Choroid plexus epithelial cell (primary cell): Measurements from ENCODE around the gene ZNF45.

Experiments used
- DNase-seq: peaks from one replicate; pipeline ENCODE4 v3.0.0-alpha.2; 2010; ENCODE audit warnings: low read depth
- H3K4me3 ChIP-seq: 2 replicates; pipeline ENCODE4 v1.5.1; 2011; ENCODE audit warnings: low read depth, mild to moderate bottlenecking, control low read depth, low read length, moderate library complexity
- CTCF ChIP-seq: conservative IDR thresholded peaks from 2 replicates; pipeline ENCODE4 v1.5.1; 2011; ENCODE audit warnings: low read depth, mild to moderate bottlenecking, control low read depth, inconsistent platforms, low read length, moderate library complexity

ZNF45 gene

GRCh38 chr19:43934985-43935708 is at the start of gene ZNF45:
ZNF45 (minus strand) TSS chr19:43935282; CDS start chr19:43922185, 13,097 bp downstream.
- peak; percentile 91 for DNase-seq
- H3K4me3 ChIP-seq = peak within 1 kb of the TSS; percentile 70
- no peak for TF ChIP-seq CTCF

GRCh38 chr19:43984687-43985000 is 49.6 kb upstream of the ZNF45 start:
- DNase-seq = peak; percentile 11
- H3K4me3 ChIP-seq = peak overlapping the region; percentile 87
- TF ChIP-seq CTCF = no peak

- DNase-seq = peak; percentile 98
- peak within 1 kb of the TSS; percentile 87 for H3K4me3 ChIP-seq
- TF ChIP-seq CTCF = no peak
Measured at GRCh38 chr19:43983912-43984686, 49.0 kb upstream of the ZNF45 start, which contains the start of gene ZNF155. ZNF155 (plus strand) TSS chr19:43984188; CDS start chr19:43988544, 4,356 bp downstream.

- TF ChIP-seq CTCF = no peak
- DNase-seq = no peak
- H3K4me3 ChIP-seq = peak overlapping the region; percentile 87
Measured at GRCh38 chr19:43983544-43983911, 48.4 kb upstream of the ZNF45 start.

GRCh38 chr19:43976732-43977131 is 41.6 kb upstream of the ZNF45 start:
- no peak for DNase-seq
- no peak overlapping the region for H3K4me3 ChIP-seq
- no peak for TF ChIP-seq CTCF

- TF ChIP-seq CTCF = no peak
- no peak overlapping the region for H3K4me3 ChIP-seq
- DNase-seq = peak; percentile 16
Measured at GRCh38 chr19:43966079-43966694, 31.1 kb upstream of the ZNF45 start.
